ENCODE measurements around the gene B3GLCT.
"Not testable (repeated sequence)": the region's sequence is repeated elsewhere in the genome, so short reads cannot be mapped to it uniquely, and the experiment has no call there.

The B3GLCT gene

GRCh38 chr13:31184981-31185645 is 14.7 kb upstream of the B3GLCT start:
- no peak for DNase-seq

GRCh38 chr13:31191748-31192147 is 8.0 kb upstream of the B3GLCT start:
- DNase-seq, result no peak

GRCh38 chr13:31192306-31192705 is 7.5 kb upstream of the B3GLCT start:
- no peak for DNase-seq

- no peak for DNase-seq
Measured at GRCh38 chr13:31195616-31196015, 4.2 kb upstream of the B3GLCT start.

- DNase-seq, result no peak
Measured at GRCh38 chr13:31196992-31197391, 2.8 kb upstream of the B3GLCT start.

GRCh38 chr13:31198519-31198918 is 1.3 kb upstream of the B3GLCT start:
- DNase-seq, result no peak

- no peak for DNase-seq
Measured at GRCh38 chr13:31199527-31199848, 287 bp upstream of the B3GLCT start.

GRCh38 chr13:31200637-31200971 is 829 bp downstream of the B3GLCT start:
- peak; percentile 54 for DNase-seq

GRCh38 chr13:31201341-31202031 is 1.7 kb downstream of the B3GLCT start:
- DNase-seq, result no peak

- no peak for DNase-seq
Measured at GRCh38 chr13:31204592-31204991, 4.8 kb downstream of the B3GLCT start.

- no peak for DNase-seq
Measured at GRCh38 chr13:31207661-31208552, 8.1 kb downstream of the B3GLCT start.

GRCh38 chr13:31208559-31209122 is 8.9 kb downstream of the B3GLCT start:
- no peak for DNase-seq

GRCh38 chr13:31209172-31209840 is 9.5 kb downstream of the B3GLCT start:
- peak; percentile 26 for DNase-seq

GRCh38 chr13:31209841-31210210 is 10.1 kb downstream of the B3GLCT start:
- no peak for DNase-seq

GRCh38 chr13:31213651-31214289 is 14.0 kb downstream of the B3GLCT start:
- no peak for DNase-seq

GRCh38 chr13:31214435-31214834 is 14.7 kb downstream of the B3GLCT start:
- DNase-seq, result no peak

- not testable (repeated sequence) for DNase-seq
Measured at GRCh38 chr13:31216916-31217315, 17.1 kb downstream of the B3GLCT start.

- DNase-seq, result no peak
Measured at GRCh38 chr13:31219909-31220598, 20.3 kb downstream of the B3GLCT start.

GRCh38 chr13:31221057-31221456 is 21.3 kb downstream of the B3GLCT start:
- DNase-seq, result no peak

GRCh38 chr13:31223215-31223614 is 23.4 kb downstream of the B3GLCT start:
- no peak for DNase-seq

GRCh38 chr13:31223640-31224039 is 23.9 kb downstream of the B3GLCT start:
- DNase-seq, result no peak

- DNase-seq, result no peak
Measured at GRCh38 chr13:31224174-31224669, 24.4 kb downstream of the B3GLCT start.
